ENCODE data around the gene KNDC1. TPM values are rescaled to one million over a fixed set of nuclear protein-coding genes. Genes with fewer than 3 reads are reported as not detected.
"Not testable (repeated sequence)": the region's sequence is repeated elsewhere in the genome, so short reads cannot be mapped to it uniquely, and the experiment has no call there.

KNDC1 gene
- total and polyA plus RNA-seq, 2 of the 13 experiments (the other 11 are each of a cell fraction or from before 2014, with no cell fraction given) = 0.69 TPM; not detected in 1

DNA sequence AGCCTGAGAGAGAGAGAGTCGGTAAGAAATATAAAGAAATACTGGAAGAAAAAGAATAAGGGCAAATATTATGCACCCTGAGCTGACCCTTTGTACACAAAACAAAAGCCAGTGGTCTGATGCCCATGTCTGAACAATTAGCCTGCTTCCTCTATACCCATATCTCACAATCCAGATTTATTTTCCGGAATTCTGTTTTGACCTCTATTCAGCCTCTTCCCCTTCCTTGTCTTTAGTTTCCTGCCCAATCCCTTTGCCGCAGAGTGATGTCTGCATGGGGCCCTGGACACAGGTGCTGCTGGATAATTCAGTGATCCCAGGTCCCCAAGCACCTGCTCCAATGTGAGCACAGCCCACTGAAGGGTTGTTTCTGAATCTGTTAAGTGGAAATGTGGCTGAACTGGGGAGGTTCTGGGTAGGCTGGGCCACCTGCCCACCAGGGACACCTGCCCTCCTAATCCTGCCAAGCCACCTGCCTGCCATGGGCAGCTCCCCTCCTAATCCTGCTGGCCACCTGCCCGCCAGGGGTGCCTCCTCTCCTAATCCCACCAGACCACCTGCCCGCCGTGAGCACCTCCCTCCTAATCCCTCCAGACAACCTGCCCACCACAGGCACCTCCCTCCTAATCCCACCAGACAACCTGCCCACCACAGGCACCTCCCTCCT lies 49.3 kb upstream of the KNDC1 start:
- no TSS peak for BruUV-seq (replicated peaks)
- DNase-seq (ENCODE audit: low spot score) (no peak), ATAC-seq (no peak), FAIRE-seq (no peak)
- Histone ChIP-seq H3K79me2 (ENCODE audit: insufficient read depth, low read length) (no peaks in the 10 kb centered on the region), H3K9me3 (ENCODE audit: low read length) (peaks cover 12% of the 10 kb centered on the region), H3K9ac (ENCODE audit: insufficient read depth, low read depth, low read length) (no peak overlapping the region), H4K20me1 (ENCODE audit: insufficient read depth, low read length) (no peaks in the 10 kb centered on the region), H3K27ac (ENCODE audit: extremely low read length, insufficient read depth, low read length) (no peak overlapping the region), H3K36me3 (replicated peaks in 1 of 2; ENCODE audit: control insufficient read depth in 1 of 2, insufficient read depth in 2 of 2, low read length in 2 of 2) (no peaks in the 10 kb centered on the region), H3K27me3 (ENCODE audit: control insufficient read depth in 1 of 2, insufficient read depth in 2 of 2, low read length in 2 of 2) (peaks cover 6 to 37% of the 10 kb centered on the region in 2 experiments; a peak in 4 of 5 replicates), H3K4me3 (replicated peaks in 1 of 3; ENCODE audit: insufficient read depth in 1 of 3, low read depth in 2 of 3, low read length in 3 of 3) (no peak overlapping the region), H2AFZ (ENCODE audit: low read length) (no peak overlapping the region), H3K4me1 (ENCODE audit: insufficient read depth, low read length) (no peaks in the 10 kb centered on the region), H3K4me2 (ENCODE audit: low read depth, low read length) (no peak overlapping the region)
- intact Hi-C loops (cut with micrococcal nuclease; ENCODE audit: unreplicated experiment) (no loop called here), in situ Hi-C loops (cut with HindIII; ENCODE audit: extremely low pct_ligation_motif_present, low pct_unique_long_range_greater_than_20kb) (no loop called here)
- ChIA-PET POLR2A (no interaction called here), CTCF (ENCODE audit: low intra/inter-chr PET ratio, low total read pairs) (no interaction called here)
- WGBS (ENCODE audit: low lambda C conversion rate) = 27% methylated on average over 3 of the region's 6 CpGs
- TF ChIP-seq NKX3-1 (CRISPR knock-in tag; IDR thresholded peaks at IDR 0.05) (no peak), PHB2 (IDR thresholded peaks at IDR 0.05; ENCODE audit: partially characterized antibody) (no peak), PITX1 (CRISPR knock-in tag; IDR thresholded peaks at IDR 0.05) (no peak), REPIN1 (CRISPR knock-in tag; IDR thresholded peaks at IDR 0.05; ENCODE audit: borderline replicate concordance, low read depth) (no peak)

DNA sequence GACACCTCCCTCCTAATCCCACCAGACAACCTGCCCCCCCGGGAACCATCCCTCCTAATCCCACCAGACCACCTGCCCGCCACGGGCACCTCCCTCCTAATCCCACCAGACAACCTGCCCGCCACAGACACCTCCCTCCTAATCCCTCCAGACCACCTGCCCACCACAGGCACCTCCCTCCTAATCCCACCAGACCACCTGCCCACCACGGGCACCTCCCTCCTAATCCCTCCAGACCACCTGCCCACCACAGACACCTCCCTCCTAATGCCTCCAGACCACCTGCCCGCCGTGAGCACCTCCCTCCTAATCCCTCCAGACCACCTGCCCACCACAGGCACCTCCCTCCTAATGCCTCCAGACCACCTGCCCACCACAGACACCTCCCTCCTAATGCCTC lies 48.4 kb upstream of the KNDC1 start:
- BruUV-seq (replicated peaks); H4K20me1 ChIP-seq (ENCODE audit: insufficient read depth, low read length); CTCF ChIA-PET (ENCODE audit: low intra/inter-chr PET ratio, low total read pairs); POLR2A ChIA-PET; H3K27ac ChIP-seq (ENCODE audit: extremely low read length, insufficient read depth, low read length); H3K4me1 ChIP-seq (ENCODE audit: insufficient read depth, low read length); H3K4me2 ChIP-seq (ENCODE audit: low read depth, low read length); in situ Hi-C loops (cut with HindIII; ENCODE audit: extremely low pct_ligation_motif_present, low pct_unique_long_range_greater_than_20kb); DNase-seq (ENCODE audit: low spot score); H3K4me3 ChIP-seq (replicated peaks in 1 of 3; ENCODE audit: insufficient read depth in 1 of 3, low read depth in 2 of 3, low read length in 3 of 3); H3K79me2 ChIP-seq (ENCODE audit: insufficient read depth, low read length); intact Hi-C loops (cut with micrococcal nuclease; ENCODE audit: unreplicated experiment); H2AFZ ChIP-seq (ENCODE audit: low read length); H3K9ac ChIP-seq (ENCODE audit: insufficient read depth, low read depth, low read length); H3K36me3 ChIP-seq (replicated peaks in 1 of 2; ENCODE audit: control insufficient read depth in 1 of 2, insufficient read depth in 2 of 2, low read length in 2 of 2); ATAC-seq; FAIRE-seq: not testable (repeated sequence)
- Histone ChIP-seq H3K27me3 (ENCODE audit: control insufficient read depth in 1 of 2, insufficient read depth in 2 of 2, low read length in 2 of 2) (peaks cover 6 to 41% of the 10 kb centered on the region in 2 experiments; a peak in 4 of 5 replicates), H3K9me3 (ENCODE audit: low read length) (peaks cover 12% of the 10 kb centered on the region)
- 18% methylated on average over 2 of the region's 7 CpGs for WGBS (ENCODE audit: low lambda C conversion rate)

Measured in HepG2 (cell line).